Astrocyte (in vitro differentiated cells and primary cell): Measurements from ENCODE around the gene KMT2C. TPM values are rescaled to one million over a fixed set of nuclear protein-coding genes. Genes with fewer than 3 reads are reported as not detected.
"Not testable (repeated sequence)": the region's sequence is repeated elsewhere in the genome, so short reads cannot be mapped to it uniquely, and the experiment has no call there.

Experiments used
- DNase-seq: peaks from one replicate; pipeline ENCODE4 v3.0.0-alpha.2; 2010; ENCODE audit warnings: low read depth
- FAIRE-seq: peaks from 2 replicates; lab custom pipeline; 2011; peaks lifted over from hg19 to GRCh38; lab: Jason Lieb, UNC
- H2AFZ ChIP-seq: 2 replicates; pipeline ENCODE4 v1.6.0; 2012; ENCODE audit warnings: low read depth, low read length, inconsistent platforms
- H3K27ac ChIP-seq: 2 replicates; pipeline ENCODE4 v1.5.1; 2011; ENCODE audit warnings: low read depth, low read length, inconsistent platforms
- H3K27me3 ChIP-seq: 2 replicates; pipeline ENCODE4 v1.6.0; 2011; ENCODE audit warnings: low read length, inconsistent platforms; ENCODE audit not compliant: insufficient read depth
- H3K36me3 ChIP-seq: 2 replicates; pipeline ENCODE4 v1.5.1; 2011; ENCODE audit warnings: low read length, inconsistent platforms; ENCODE audit not compliant: insufficient read depth
- H3K4me1 ChIP-seq: 2 replicates; pipeline ENCODE4 v1.5.1; 2011; ENCODE audit warnings: low read length, inconsistent platforms; ENCODE audit not compliant: insufficient read depth
- H3K4me2 ChIP-seq: 2 replicates; pipeline ENCODE4 v1.6.0; 2012; ENCODE audit warnings: low read length, inconsistent platforms
- H3K4me3 ChIP-seq: 2 replicates; pipeline ENCODE4 v1.5.1; 2011; ENCODE audit warnings: low read depth, mild to moderate bottlenecking, low read length, inconsistent platforms; ENCODE audit not compliant: insufficient read depth
- H3K79me2 ChIP-seq: 2 replicates; pipeline ENCODE4 v1.6.0; 2012; ENCODE audit warnings: mild to moderate bottlenecking, low read length, inconsistent platforms; ENCODE audit not compliant: insufficient read depth
- H3K9ac ChIP-seq: 2 replicates; pipeline ENCODE4 v1.6.0; 2012; ENCODE audit warnings: mild to moderate bottlenecking, low read length, inconsistent platforms
- H3K9me3 ChIP-seq: 2 replicates; pipeline ENCODE4 v1.5.1; 2012; ENCODE audit warnings: low read depth, mild to moderate bottlenecking, low read length, inconsistent platforms; ENCODE audit not compliant: insufficient read depth
- H4K20me1 ChIP-seq: 2 replicates; pipeline ENCODE4 v1.6.0; 2012; ENCODE audit warnings: low read length, inconsistent platforms; ENCODE audit not compliant: insufficient read depth
- H3K27ac Mint-ChIP-seq: one replicate; pipeline ENCODE4 v1.8.0; 2021; ENCODE audit warnings: mild to moderate bottlenecking, mixed read lengths; ENCODE audit not compliant: unreplicated experiment
- H3K27me3 Mint-ChIP-seq: one replicate; pipeline ENCODE4 v1.8.0; 2021; ENCODE audit warnings: low read depth, mixed read lengths; ENCODE audit not compliant: unreplicated experiment
- H3K36me3 Mint-ChIP-seq: one replicate; pipeline ENCODE4 v1.8.0; 2021; ENCODE audit warnings: low read depth, mixed read lengths; ENCODE audit not compliant: unreplicated experiment
- H3K4me1 Mint-ChIP-seq: one replicate; pipeline ENCODE4 v1.8.0; 2021; ENCODE audit warnings: low read depth, mixed read lengths; ENCODE audit not compliant: unreplicated experiment
- H3K4me3 Mint-ChIP-seq: one replicate; pipeline ENCODE4 v1.8.0; 2021; ENCODE audit warnings: mild to moderate bottlenecking, moderate library complexity, mixed read lengths; ENCODE audit not compliant: unreplicated experiment
- H3K9me3 Mint-ChIP-seq: one replicate; pipeline ENCODE4 v1.8.0; 2021; ENCODE audit warnings: mild to moderate bottlenecking, mixed read lengths; ENCODE audit not compliant: unreplicated experiment
- total RNA-seq: library from RNA; stranded (reverse); gene quantifications from 2 replicates; pipeline ENCODE4 v1.2.1, GENCODE V29; 2021

KMT2C gene
- total RNA-seq, 1 donor from 2014 or later: 59.0 TPM

DNA sequence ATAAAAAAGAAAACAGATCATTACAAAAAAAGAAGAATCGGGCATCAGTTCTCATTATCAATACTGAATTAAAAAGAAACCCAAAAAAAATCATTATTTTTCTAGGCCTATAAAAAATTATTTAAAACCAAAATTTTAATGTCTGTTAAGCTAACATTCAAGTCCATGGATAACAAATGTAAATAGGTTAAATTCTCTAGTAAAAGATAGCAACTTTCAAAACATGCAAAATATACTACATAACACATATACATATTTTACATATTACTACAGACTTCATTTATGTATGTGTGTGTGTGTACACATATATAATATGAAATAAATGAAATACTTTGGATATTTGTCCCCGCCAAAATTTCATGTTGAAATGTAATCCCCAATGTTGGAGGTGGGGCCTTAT, 158.1 kb downstream of the KMT2C start:
- not testable (repeated sequence) for H3K9me3 Mint-ChIP-seq, H2AFZ ChIP-seq, H3K4me1 ChIP-seq, H3K27me3 Mint-ChIP-seq, H3K36me3 ChIP-seq, H3K4me1 Mint-ChIP-seq, H3K27ac Mint-ChIP-seq, H3K27me3 ChIP-seq, H3K4me3 ChIP-seq, H3K9ac ChIP-seq, H3K36me3 Mint-ChIP-seq, H3K79me2 ChIP-seq, H4K20me1 ChIP-seq, H3K9me3 ChIP-seq, FAIRE-seq, H3K27ac ChIP-seq, DNase-seq, H3K4me2 ChIP-seq, H3K4me3 Mint-ChIP-seq

DNA sequence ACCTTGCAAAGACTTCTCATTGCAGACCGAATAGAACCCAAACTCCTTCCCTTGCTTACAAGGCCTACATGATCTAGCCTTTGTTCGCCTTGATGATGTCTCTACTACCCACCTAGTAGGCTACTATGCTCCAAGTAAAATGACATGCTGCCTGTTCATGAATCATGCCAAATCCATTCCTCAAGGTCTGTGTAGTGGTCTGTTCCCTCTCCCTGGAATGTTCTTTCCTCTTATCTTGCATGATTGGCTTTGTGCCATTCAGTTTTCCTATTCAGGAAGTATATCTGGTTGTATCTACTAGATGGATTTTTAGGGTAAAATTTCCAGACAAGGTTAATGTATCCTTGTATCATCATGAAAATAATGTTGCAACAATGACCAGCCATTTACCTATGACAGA, 165.4 kb downstream of the KMT2C start:
- H3K4me3 ChIP-seq, H3K79me2 ChIP-seq, H4K20me1 ChIP-seq, H3K4me2 ChIP-seq, H3K36me3 Mint-ChIP-seq, H2AFZ ChIP-seq, H3K27ac ChIP-seq, H3K9me3 ChIP-seq, H3K9ac ChIP-seq, H3K27me3 Mint-ChIP-seq, H3K4me1 ChIP-seq, H3K9me3 Mint-ChIP-seq, H3K36me3 ChIP-seq, H3K4me3 Mint-ChIP-seq, H3K27me3 ChIP-seq: not testable (repeated sequence)
- H3K27ac Mint-ChIP-seq: peak overlapping the region; percentile 37
- H3K4me1 Mint-ChIP-seq: peaks cover 14% of the 10 kb centered on the region
- DNase-seq (peak; percentile 66), FAIRE-seq (peak; percentile 87)

DNA sequence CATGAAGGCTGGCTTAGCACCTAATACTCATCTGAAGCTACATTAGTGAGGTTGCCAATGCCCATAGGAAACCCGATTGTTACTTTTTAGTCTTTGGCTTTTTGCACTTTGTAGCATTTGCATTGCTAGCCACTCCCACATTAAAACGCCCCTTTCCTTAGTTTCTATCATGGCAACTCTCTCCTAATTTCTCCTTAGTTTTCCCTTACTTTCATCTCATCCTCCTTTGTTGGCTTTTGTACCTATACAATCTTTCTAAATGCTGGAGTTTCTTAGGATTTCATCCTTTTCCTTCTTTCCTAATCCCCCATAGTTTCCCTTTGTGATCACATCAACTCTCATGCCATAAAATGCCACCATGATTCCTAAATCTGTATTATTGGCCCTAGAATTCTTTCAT, 168.9 kb downstream of the KMT2C start:
- H3K36me3 ChIP-seq, DNase-seq, H3K9me3 Mint-ChIP-seq, H3K27me3 Mint-ChIP-seq, H3K27ac Mint-ChIP-seq, H3K36me3 Mint-ChIP-seq, FAIRE-seq, H2AFZ ChIP-seq, H3K4me3 ChIP-seq, H3K4me1 ChIP-seq, H3K9me3 ChIP-seq, H3K9ac ChIP-seq, H3K27me3 ChIP-seq, H3K4me2 ChIP-seq, H4K20me1 ChIP-seq, H3K79me2 ChIP-seq, H3K4me3 Mint-ChIP-seq, H3K27ac ChIP-seq: not testable (repeated sequence)
- H3K4me1 Mint-ChIP-seq: peaks cover 14% of the 10 kb centered on the region

DNA sequence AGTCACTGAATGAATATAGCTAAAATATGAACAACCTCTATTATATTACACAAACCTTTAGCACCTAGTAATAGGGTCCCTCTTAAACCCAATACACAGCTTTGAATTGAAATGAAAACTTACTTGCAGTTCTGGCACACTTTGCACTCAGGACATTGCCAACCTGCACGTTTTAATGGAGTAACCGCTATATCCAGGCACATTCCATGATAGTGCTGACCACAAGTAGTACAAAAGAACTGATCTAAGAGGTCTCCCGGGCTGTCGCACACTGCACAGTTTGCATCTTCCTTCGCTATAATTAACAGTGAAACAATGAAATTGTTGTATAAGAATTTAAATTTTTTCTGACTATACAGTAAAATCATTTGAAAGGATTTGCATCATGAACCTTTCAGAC, 170.9 kb downstream of the KMT2C start:
- not testable (repeated sequence) for H3K27me3 ChIP-seq, H3K9me3 ChIP-seq, H3K4me2 ChIP-seq, H3K4me1 Mint-ChIP-seq, H3K4me3 ChIP-seq, DNase-seq, H3K27me3 Mint-ChIP-seq, H3K9ac ChIP-seq, H3K4me1 ChIP-seq, H3K36me3 Mint-ChIP-seq, H3K4me3 Mint-ChIP-seq, H4K20me1 ChIP-seq, H2AFZ ChIP-seq, H3K36me3 ChIP-seq, H3K9me3 Mint-ChIP-seq, H3K27ac ChIP-seq, H3K27ac Mint-ChIP-seq, H3K79me2 ChIP-seq
- peak; percentile 63 for FAIRE-seq

GRCh38 chr7:152262146-152262545, 173.7 kb downstream of the KMT2C start:
- H3K4me2 ChIP-seq, H3K79me2 ChIP-seq, H3K27ac Mint-ChIP-seq, H3K36me3 Mint-ChIP-seq, H3K27ac ChIP-seq, H3K4me3 Mint-ChIP-seq, DNase-seq, H3K9me3 Mint-ChIP-seq, H3K27me3 ChIP-seq, H3K27me3 Mint-ChIP-seq, FAIRE-seq, H3K9ac ChIP-seq, H2AFZ ChIP-seq, H3K9me3 ChIP-seq, H3K4me3 ChIP-seq, H4K20me1 ChIP-seq, H3K36me3 ChIP-seq, H3K4me1 ChIP-seq, H3K4me1 Mint-ChIP-seq: not testable (repeated sequence)

- H3K27me3 ChIP-seq, H3K9me3 ChIP-seq, H3K36me3 Mint-ChIP-seq, H3K9me3 Mint-ChIP-seq, H2AFZ ChIP-seq, H3K36me3 ChIP-seq, H3K4me2 ChIP-seq, H3K9ac ChIP-seq, H3K4me3 ChIP-seq, H3K27ac ChIP-seq, DNase-seq, H3K27me3 Mint-ChIP-seq, H3K4me1 Mint-ChIP-seq, H3K4me1 ChIP-seq: not testable (repeated sequence)
- Mint-ChIP-seq H3K27ac (peak overlapping the region; percentile 13), H3K4me3 (peak overlapping the region; percentile 0)
- H4K20me1 ChIP-seq: peaks cover 24% of the 10 kb centered on the region
- peak; percentile 32 for FAIRE-seq
- H3K79me2 ChIP-seq: peaks cover 15% of the 10 kb centered on the region
Measured at GRCh38 chr7:152259645-152260044, 176.2 kb downstream of the KMT2C start.
